ENCODE measurements around the gene RNF17. TPM values are rescaled to one million over a fixed set of nuclear protein-coding genes. Genes with fewer than 3 reads are reported as not detected.
"Not testable (repeated sequence)": the region's sequence is repeated elsewhere in the genome, so short reads cannot be mapped to it uniquely, and the experiment has no call there.

RNF17 gene
- total RNA-seq, 2 experiments from 2014 or later: not detected

DNA sequence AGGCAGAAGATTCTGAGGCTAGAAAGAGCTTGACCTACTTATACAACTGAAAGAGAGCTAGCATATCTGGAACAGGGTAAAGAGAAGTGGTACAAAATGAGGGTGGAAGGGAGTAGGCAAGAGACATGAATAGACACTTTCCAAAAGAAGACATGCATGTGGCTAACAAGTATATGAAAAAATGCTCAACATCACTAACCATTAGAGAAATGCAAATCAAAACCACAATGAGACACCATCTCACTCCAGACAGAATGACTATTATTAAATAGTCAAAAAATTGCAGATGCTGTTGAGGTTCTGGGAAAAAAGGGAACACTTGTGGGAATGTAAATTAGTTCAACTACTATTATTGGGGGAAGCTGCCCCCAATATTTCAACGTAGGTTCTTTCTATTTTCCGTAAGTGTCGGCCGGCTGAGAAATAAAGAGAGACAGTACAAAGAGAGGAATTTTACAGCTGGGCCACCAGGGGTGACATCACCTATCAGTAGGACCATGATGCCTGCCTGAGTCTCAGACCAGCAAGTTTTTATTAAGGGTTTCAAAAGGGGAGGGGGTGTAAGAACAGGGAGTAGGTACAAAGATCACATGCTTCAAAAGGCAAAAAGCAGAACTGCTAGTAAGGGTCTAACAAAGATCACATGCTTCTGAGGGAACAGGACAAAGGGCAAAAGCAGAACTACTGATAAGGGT lies 32.9 kb upstream of the RNF17 start:
- H3K36me3 Mint-ChIP-seq (ENCODE audit: low read depth); intact Hi-C loops (cut with micrococcal nuclease); H3K4me1 Mint-ChIP-seq (ENCODE audit: low read depth); H3K9me3 Mint-ChIP-seq; DNase-seq; H3K27ac Mint-ChIP-seq; H3K4me3 Mint-ChIP-seq; H3K27me3 Mint-ChIP-seq (ENCODE audit: low read depth): not testable (repeated sequence)
- CTCF ChIA-PET: interaction anchor here (0.7 kb wide), 1 partner anchor 184 kb away, joined by 3 read pairs; no protein-coding TSS in a partner anchor

DNA sequence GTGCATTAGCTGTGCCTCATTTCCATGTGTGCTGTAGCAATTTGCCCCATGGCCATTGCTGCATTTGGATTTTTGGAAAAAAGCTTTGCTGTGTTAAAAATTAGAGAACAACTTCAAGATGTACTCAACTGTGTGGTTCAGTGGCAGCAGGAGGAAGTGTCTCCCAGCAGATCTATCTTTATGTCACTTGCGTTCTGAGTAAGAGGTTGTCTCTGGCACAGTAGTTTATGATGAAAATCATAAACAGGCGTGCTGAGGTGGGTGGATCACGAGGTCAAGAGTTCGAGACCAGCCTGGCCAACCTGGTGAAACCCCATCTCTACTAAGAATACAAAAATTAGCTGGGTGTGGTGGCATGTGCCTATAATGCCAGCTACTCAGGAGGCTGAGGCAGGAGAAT lies 29.0 kb upstream of the RNF17 start:
- intact Hi-C loops (cut with micrococcal nuclease): no loop called here
- H3K36me3 Mint-ChIP-seq (ENCODE audit: low read depth): no peaks in the 10 kb centered on the region
- H3K9me3 Mint-ChIP-seq: peaks cover 3% of the 10 kb centered on the region
- DNase-seq: no peak
- H3K4me3 Mint-ChIP-seq: no peak overlapping the region
- CTCF ChIA-PET: interaction anchor here (0.9 to 1.1 kb wide), 3 partner anchors 15 to 129 kb away, joined by 3 to 4 read pairs (median 3); no protein-coding TSS in a partner anchor
- H3K27me3 Mint-ChIP-seq (ENCODE audit: low read depth): no peaks in the 10 kb centered on the region
- H3K4me1 Mint-ChIP-seq (ENCODE audit: low read depth): no peaks in the 10 kb centered on the region
- no peak overlapping the region for H3K27ac Mint-ChIP-seq

DNA sequence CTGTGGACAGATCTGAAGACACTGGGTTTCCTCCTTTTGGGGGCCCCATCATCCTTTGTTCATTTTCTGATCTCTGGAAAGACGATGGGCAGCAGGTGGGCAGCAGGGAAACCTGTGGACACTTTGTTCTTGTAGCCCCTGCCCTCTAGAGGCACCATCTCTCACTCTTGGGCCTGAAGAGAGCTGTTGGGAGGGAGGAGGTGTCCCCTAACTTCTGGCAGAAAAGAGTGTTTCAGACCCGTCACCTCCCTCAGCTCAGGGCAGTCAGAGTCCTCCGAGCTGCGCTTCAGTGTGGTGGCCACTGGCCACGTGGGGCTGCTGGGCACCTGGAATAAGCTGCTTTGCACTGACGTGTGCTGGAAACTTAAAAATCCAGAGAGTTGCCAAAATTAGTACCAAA lies 26.9 kb upstream of the RNF17 start:
- H3K4me3 Mint-ChIP-seq: no peak overlapping the region
- H3K27ac Mint-ChIP-seq: no peak overlapping the region
- CTCF ChIA-PET: interaction anchor here (0.8 kb wide), 1 partner anchor 17 kb away, joined by 3 read pairs; no protein-coding TSS in a partner anchor
- no peaks in the 10 kb centered on the region for H3K9me3 Mint-ChIP-seq
- intact Hi-C loops (cut with micrococcal nuclease): no loop called here
- H3K27me3 Mint-ChIP-seq (ENCODE audit: low read depth): no peaks in the 10 kb centered on the region
- H3K4me1 Mint-ChIP-seq (ENCODE audit: low read depth): no peaks in the 10 kb centered on the region
- H3K36me3 Mint-ChIP-seq (ENCODE audit: low read depth): no peaks in the 10 kb centered on the region
- DNase-seq: no peak

DNA sequence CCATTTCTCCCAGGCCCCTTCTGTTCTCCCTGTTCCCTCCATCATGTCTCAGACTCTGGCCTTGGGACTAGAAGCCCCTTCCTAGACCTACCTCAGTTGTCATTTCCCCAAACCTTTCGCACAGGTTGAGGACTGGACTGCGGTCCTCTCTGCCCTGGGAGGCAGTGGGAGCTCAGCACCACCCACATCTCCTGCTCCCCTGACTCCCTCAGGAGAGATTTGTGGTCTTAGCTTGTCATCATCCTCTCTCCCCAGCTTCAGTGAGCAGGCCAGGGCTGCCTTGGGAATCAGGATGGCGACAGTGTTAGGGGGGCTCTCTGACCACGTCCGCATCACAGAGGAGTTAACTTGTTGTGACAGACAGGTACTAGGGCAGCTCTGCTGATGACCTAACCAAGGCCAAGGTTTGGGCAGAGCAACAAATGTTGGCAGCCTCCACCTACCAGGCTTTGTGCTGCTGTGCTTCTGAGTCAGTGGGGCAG lies 25.6 kb upstream of the RNF17 start:
- CTCF ChIA-PET: interaction anchor here (0.6 to 1.5 kb wide), 3 partner anchors 14 to 220 kb away, joined by 3 to 4 read pairs (median 3); no protein-coding TSS in a partner anchor

DNA sequence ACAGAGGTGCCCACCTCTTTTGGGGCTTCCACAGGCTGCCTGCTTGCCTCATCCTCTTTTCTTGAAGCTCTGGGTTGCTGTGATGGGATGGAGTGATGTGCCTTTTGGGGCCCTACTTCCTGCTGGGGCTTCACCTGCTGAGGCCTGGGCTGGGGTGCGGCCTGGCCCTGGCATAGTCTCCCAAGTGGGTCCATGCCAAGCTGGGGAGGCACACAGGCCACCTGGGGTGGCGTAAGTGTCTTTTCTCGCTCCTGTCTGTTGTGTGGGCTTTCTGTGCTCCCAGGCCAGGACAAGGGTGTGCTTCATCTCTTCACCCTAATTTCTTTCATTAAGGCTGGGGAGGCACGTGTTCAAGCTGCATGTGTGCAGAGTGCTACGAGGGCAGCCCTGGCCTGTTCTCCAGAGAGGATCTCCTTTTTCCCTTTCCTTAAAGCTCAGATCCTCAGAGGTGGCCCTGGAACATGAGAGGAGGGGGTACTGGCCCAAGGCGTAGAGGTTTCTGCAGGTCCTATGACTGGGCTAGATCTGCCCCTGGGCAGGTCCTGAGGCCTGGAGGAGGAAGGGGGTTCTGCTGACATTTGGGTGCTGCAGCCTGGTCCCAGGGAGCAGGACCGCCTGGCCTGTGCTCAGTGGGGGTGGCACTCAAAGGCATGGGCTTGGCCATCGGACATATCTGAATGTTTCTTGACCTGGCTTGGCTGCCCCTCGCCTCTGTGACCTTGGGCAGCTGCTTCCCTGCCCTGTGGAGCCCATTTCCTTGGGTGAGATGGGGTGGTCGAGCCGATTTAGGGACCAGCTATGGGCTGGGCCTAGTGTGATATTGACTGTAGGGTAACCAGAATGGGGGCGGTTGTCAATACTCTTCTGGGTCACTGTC lies 23.7 kb upstream of the RNF17 start:
- Mint-ChIP-seq H3K36me3 (ENCODE audit: low read depth) (no peaks in the 10 kb centered on the region), H3K27ac (no peak overlapping the region)

More for the DNA sequence above, 25.6 kb upstream of the RNF17 start:
- Mint-ChIP-seq H3K27ac (no peak overlapping the region), H3K27me3 (ENCODE audit: low read depth) (no peaks in the 10 kb centered on the region), H3K4me3 (no peak overlapping the region), H3K36me3 (ENCODE audit: low read depth) (no peaks in the 10 kb centered on the region), H3K9me3 (no peaks in the 10 kb centered on the region), H3K4me1 (ENCODE audit: low read depth) (no peaks in the 10 kb centered on the region)
- no peak for DNase-seq
- intact Hi-C loops (cut with micrococcal nuclease): no loop called here

DNA sequence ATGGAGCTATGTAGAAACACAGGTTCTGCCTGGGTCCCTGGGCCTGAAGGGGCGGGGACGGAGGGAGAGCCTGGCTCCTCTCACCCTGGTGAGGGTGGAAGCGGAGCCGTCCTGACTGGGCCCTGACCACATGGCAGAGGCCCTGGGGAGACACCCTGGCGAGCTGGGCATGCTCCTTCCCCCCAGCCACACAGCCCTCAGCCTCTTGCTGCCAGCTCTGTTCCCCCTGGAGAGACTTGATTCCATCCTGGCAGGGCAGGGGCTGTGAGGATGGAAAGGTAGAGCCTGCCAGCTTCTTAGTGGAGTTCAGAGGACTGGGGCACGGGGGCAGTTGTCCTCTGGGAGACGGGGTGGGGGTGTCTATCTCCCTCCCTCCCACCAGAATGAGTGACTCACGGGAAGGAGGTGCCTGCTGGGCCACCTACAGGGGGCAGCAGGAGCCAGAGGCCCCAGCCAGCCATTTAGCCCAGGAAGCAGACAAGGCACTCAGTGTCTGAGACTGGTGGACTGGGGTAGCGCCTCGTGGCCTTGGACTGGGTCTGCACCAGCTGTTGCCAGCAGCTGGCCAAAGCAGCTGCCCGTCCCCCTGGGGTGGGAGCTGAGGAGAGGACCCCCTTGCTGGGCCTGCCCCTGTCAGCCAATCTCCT lies 22.8 kb upstream of the RNF17 start:
- intact Hi-C loops (cut with micrococcal nuclease): loop anchor here (10.0 kb wide), 2 partner anchors 224 to 254 kb away; no protein-coding TSS in a partner anchor
- CTCF ChIA-PET: interaction anchor here (0.5 to 1.5 kb wide), 4 partner anchors 9 to 68 kb away, joined by 3 read pairs; no protein-coding TSS in a partner anchor

More for the DNA sequence above, 23.7 kb upstream of the RNF17 start:
- DNase-seq: no peak
- intact Hi-C loops (cut with micrococcal nuclease): loop anchor here (10.0 kb wide), 2 partner anchors 225 to 255 kb away; no protein-coding TSS in a partner anchor
- CTCF ChIA-PET: interaction anchor here (0.5 to 1.5 kb wide), 4 partner anchors 10 to 68 kb away, joined by 3 to 4 read pairs (median 3); no protein-coding TSS in a partner anchor
- Mint-ChIP-seq H3K27me3 (ENCODE audit: low read depth) (peaks cover 8% of the 10 kb centered on the region), H3K4me1 (ENCODE audit: low read depth) (no peaks in the 10 kb centered on the region), H3K4me3 (no peak overlapping the region), H3K9me3 (no peaks in the 10 kb centered on the region)

DNA sequence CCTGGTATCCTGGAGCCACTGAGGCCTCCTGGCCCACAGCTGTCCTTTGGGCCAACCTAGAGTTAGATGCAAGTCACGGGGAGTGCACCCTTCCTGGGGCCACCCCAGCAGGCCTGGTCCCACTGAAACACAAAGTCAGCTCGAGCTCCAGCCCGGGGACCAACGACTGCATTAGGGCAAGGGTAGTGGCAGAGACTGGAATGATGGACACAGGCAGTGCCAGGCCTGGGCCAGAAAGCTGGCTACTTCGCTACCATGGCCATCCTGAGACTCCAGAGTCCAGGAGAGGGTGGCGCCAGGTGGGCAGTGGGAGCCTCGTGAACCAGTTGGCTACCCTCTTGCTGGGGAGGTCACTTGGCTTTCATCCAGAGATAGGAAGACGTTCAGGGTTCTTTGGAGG lies 22.2 kb upstream of the RNF17 start:
- intact Hi-C loops (cut with micrococcal nuclease): loop anchor here (10.0 kb wide), 2 partner anchors 223 to 253 kb away; no protein-coding TSS in a partner anchor
- no peaks in the 10 kb centered on the region for H3K9me3 Mint-ChIP-seq

More for the DNA sequence above, 22.8 kb upstream of the RNF17 start:
- no peaks in the 10 kb centered on the region for H3K36me3 Mint-ChIP-seq (ENCODE audit: low read depth)
- H3K27me3 Mint-ChIP-seq (ENCODE audit: low read depth): peaks cover 13% of the 10 kb centered on the region
- peaks cover under 1% of the 10 kb centered on the region for H3K4me1 Mint-ChIP-seq (ENCODE audit: low read depth)
- no peaks in the 10 kb centered on the region for H3K9me3 Mint-ChIP-seq
- H3K4me3 Mint-ChIP-seq: no peak overlapping the region
- no peak for DNase-seq
- H3K27ac Mint-ChIP-seq: no peak overlapping the region

DNA sequence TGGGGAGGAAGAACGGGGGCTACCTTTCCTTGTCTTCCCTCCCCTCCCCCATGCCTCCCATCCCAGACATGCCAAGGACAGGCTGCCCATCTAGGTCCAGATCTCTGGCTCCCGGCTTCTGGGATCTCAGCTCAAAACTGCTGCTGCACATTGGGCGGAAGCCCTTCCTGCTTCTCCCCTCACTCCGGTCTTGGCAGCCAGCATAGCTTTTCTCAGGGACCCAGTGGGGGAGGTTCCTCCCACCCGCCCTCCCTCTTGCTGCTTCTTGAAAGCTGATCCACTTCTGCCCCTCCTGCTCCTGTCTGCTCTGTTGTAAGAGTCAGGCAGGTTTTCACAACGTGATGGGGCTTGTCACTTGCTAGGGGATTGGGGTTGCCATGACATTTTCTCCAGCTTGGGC lies 21.7 kb upstream of the RNF17 start:
- peaks cover 20% of the 10 kb centered on the region for H3K27me3 Mint-ChIP-seq (ENCODE audit: low read depth)
- peaks cover 7% of the 10 kb centered on the region for H3K4me1 Mint-ChIP-seq (ENCODE audit: low read depth)
- CTCF ChIA-PET: interaction anchor here (1.1 to 2.7 kb wide), 4 partner anchors 13 to 16 kb away, joined by 3 to 10 read pairs (median 5); no protein-coding TSS in a partner anchor
- no peak overlapping the region for H3K27ac Mint-ChIP-seq
- H3K4me3 Mint-ChIP-seq: no peak overlapping the region
- no peaks in the 10 kb centered on the region for H3K36me3 Mint-ChIP-seq (ENCODE audit: low read depth)
- H3K9me3 Mint-ChIP-seq: no peaks in the 10 kb centered on the region
- intact Hi-C loops (cut with micrococcal nuclease): loop anchor here (10.0 kb wide), 2 partner anchors 223 to 253 kb away; no protein-coding TSS in a partner anchor
- DNase-seq: no peak

More for the DNA sequence above, 22.2 kb upstream of the RNF17 start:
- H3K36me3 Mint-ChIP-seq (ENCODE audit: low read depth): no peaks in the 10 kb centered on the region
- DNase-seq: no peak
- H3K4me1 Mint-ChIP-seq (ENCODE audit: low read depth): peaks cover 3% of the 10 kb centered on the region
- H3K4me3 Mint-ChIP-seq: no peak overlapping the region
- H3K27me3 Mint-ChIP-seq (ENCODE audit: low read depth): peaks cover 16% of the 10 kb centered on the region
- CTCF ChIA-PET: interaction anchor here (1.1 kb wide), 1 partner anchor 14 kb away, joined by 3 read pairs; no protein-coding TSS in a partner anchor
- H3K27ac Mint-ChIP-seq: no peak overlapping the region

DNA sequence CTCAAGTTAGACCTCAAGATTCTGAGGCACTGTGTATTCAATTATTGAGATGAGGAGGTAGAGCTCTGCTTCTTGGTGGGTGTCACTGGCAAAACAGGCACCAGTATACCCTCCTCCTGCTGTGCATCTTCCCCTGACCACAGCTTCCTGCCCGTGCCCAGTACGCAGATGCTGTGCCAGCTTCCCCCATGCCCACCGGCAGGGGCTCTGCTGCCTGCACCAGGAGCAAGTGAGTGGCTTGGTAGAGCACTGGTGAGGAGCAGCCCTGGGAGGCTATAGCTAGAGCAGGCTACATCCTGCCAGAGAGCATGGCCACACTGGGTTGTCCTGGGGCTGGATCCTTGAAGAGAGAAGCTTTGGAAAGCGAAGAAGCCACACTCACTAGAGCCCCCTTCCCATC lies 21.0 kb upstream of the RNF17 start:
- no peak for DNase-seq
- CTCF ChIA-PET: interaction anchor here (1.3 to 2.7 kb wide), 3 partner anchors 14 to 17 kb away, joined by 3 to 10 read pairs (median 7); no protein-coding TSS in a partner anchor
- Mint-ChIP-seq H3K27me3 (ENCODE audit: low read depth) (peaks cover 25% of the 10 kb centered on the region), H3K9me3 (no peaks in the 10 kb centered on the region), H3K27ac (no peak overlapping the region), H3K36me3 (ENCODE audit: low read depth) (no peaks in the 10 kb centered on the region), H3K4me3 (no peak overlapping the region), H3K4me1 (ENCODE audit: low read depth) (peaks cover 9% of the 10 kb centered on the region)
- intact Hi-C loops (cut with micrococcal nuclease): loop anchor here (10.0 kb wide), 2 partner anchors 222 to 252 kb away; no protein-coding TSS in a partner anchor

DNA sequence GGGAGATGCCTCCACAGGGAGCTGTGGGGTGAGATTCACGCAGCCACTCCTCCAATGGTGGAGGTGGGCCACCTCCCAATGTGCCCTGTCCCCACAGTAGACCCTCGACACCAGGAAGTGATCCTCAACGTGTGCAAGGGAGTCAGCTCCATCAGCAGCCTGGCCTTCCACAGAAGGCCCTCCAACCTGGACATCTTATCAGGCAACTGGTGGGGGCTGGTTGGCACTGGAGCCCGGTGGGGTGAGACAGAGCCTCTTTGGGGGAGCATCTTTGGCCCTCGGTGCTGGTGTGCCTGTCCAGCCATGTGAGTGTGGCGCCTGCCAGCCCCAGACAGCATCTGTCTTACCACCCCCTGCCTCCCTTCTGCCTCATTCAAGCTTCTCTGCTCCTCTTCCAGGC lies 19.7 kb upstream of the RNF17 start:
- Mint-ChIP-seq H3K27ac (no peak overlapping the region), H3K4me1 (ENCODE audit: low read depth) (peaks cover 11% of the 10 kb centered on the region), H3K36me3 (ENCODE audit: low read depth) (no peaks in the 10 kb centered on the region), H3K9me3 (no peaks in the 10 kb centered on the region), H3K27me3 (ENCODE audit: low read depth) (peaks cover 34% of the 10 kb centered on the region), H3K4me3 (no peak overlapping the region)
- CTCF ChIA-PET: interaction anchor here (2.7 kb wide), 1 partner anchor 17 kb away, joined by 10 read pairs; no protein-coding TSS in a partner anchor
- no peak for DNase-seq
- intact Hi-C loops (cut with micrococcal nuclease): loop anchor here (10.0 kb wide), 2 partner anchors 221 to 251 kb away; no protein-coding TSS in a partner anchor

DNA sequence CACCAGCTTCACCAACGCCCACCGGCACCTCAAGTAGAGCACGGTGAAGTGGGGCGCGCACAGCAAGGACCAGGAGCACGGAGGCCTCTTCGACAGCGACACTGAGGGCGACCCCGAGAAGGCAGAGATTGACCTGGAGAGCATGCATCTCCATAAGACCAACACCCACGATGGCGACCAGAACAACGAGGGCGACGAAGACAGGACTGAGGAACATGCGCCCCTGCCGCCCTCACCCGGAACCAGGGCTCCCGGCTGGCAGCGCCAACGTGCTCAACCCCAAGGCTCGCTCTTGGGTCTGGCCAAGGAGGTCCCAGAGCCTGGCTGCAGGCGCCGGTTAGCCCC lies 18.5 kb upstream of the RNF17 start:
- no peak for DNase-seq
- H3K9me3 Mint-ChIP-seq: no peaks in the 10 kb centered on the region
- H3K27ac Mint-ChIP-seq: no peak overlapping the region
- peaks cover 11% of the 10 kb centered on the region for H3K4me1 Mint-ChIP-seq (ENCODE audit: low read depth)
- CTCF ChIA-PET: no interaction called here
- intact Hi-C loops (cut with micrococcal nuclease): loop anchor here (10.0 kb wide), 2 partner anchors 219 to 249 kb away; no protein-coding TSS in a partner anchor
- H3K27me3 Mint-ChIP-seq (ENCODE audit: low read depth): peaks cover 42% of the 10 kb centered on the region
- no peak overlapping the region for H3K4me3 Mint-ChIP-seq
- no peaks in the 10 kb centered on the region for H3K36me3 Mint-ChIP-seq (ENCODE audit: low read depth)
